Neutrophil (primary cell): ENCODE data around the gene MYEOV.

Experiments used
- H3K27ac ChIP-seq: fragments of 200-600 bp; sonication (generic); 2 replicates; pipeline ENCODE4 v1.5.1; 2016; ENCODE audit warnings: mild to moderate bottlenecking, moderate library complexity
- H3K27me3 ChIP-seq: fragments of 200-600 bp; sonication (generic); 2 replicates; pipeline ENCODE4 v1.6.0; 2016; ENCODE audit warnings: mild to moderate bottlenecking
- H3K36me3 ChIP-seq: fragments of 200-600 bp; sonication (generic); 2 replicates; pipeline ENCODE4 v1.5.1; 2017
- H3K4me1 ChIP-seq, 2 experiments: fragments of 200-600 bp in 1 of 2; sonication (generic) in 1 of 2; 1 replicate in 1 of 2; 2 replicates in 1 of 2; pipeline versions ENCODE4 v1.5.1 to v1.6.1; 2013 to 2016; ENCODE audit warnings: low read depth in 1 of 2, low read length in 1 of 2, mild to moderate bottlenecking in 1 of 2, moderate library complexity in 1 of 2; ENCODE audit not compliant: control insufficient read depth in 1 of 2, insufficient read depth in 1 of 2
- H3K4me3 ChIP-seq, 2 experiments: fragments of 200-600 bp in 1 of 2; sonication (generic) in 1 of 2; 1 replicate in 1 of 2; 2 replicates in 1 of 2; pipeline ENCODE4 v1.5.1; 2013 to 2016; ENCODE audit warnings: low read depth in 1 of 2, low read length in 1 of 2, mild to moderate bottlenecking in 1 of 2, moderate library complexity in 1 of 2
- H3K9me3 ChIP-seq: fragments of 200-600 bp; sonication (generic); 2 replicates; pipeline ENCODE4 v1.5.1; 2016
- CTCF ChIP-seq: fragments of 200-600 bp; sonication (generic); IDR thresholded peaks from 2 replicates; pipeline ENCODE4 v1.5.1; 2016; ENCODE audit warnings: antibody characterized with exemption

Gene MYEOV

GRCh38 chr11:69293087-69293486 is 868 bp upstream of the MYEOV start:
- Histone ChIP-seq H3K36me3 (no peaks in the 10 kb centered on the region), H3K27ac (no peak overlapping the region), H3K9me3 (no peaks in the 10 kb centered on the region), H3K4me3 (no peak overlapping the region), H3K27me3 (no peaks in the 10 kb centered on the region), H3K4me1 (peaks cover 24 to 34% of the 10 kb centered on the region in 2 experiments)
- TF ChIP-seq CTCF = no peak

- no peak for TF ChIP-seq CTCF
- peaks cover 37 to 50% of the 10 kb centered on the region in 2 experiments for H3K4me1 ChIP-seq
- H3K27ac ChIP-seq = no peak overlapping the region
Observed at GRCh38 chr11:69294571-69295078, 670 bp downstream of the MYEOV start.

GRCh38 chr11:69295079-69295994 is 1.4 kb downstream of the MYEOV start:
- no peak overlapping the region for H3K27ac ChIP-seq
- no peak overlapping the region for H3K4me3 ChIP-seq

More at GRCh38 chr11:69294571-69295078, 670 bp downstream of the MYEOV start:
- H3K27me3 ChIP-seq = no peaks in the 10 kb centered on the region
- no peaks in the 10 kb centered on the region for H3K36me3 ChIP-seq
- no peaks in the 10 kb centered on the region for H3K9me3 ChIP-seq
- no peak overlapping the region for H3K4me3 ChIP-seq

GRCh38 chr11:69295995-69296889 is 2.3 kb downstream of the MYEOV start:
- H3K4me3 ChIP-seq = peak overlapping the region in 1 of 2 experiments; percentile 63
- no peak for TF ChIP-seq CTCF
- peaks cover 37 to 58% of the 10 kb centered on the region in 2 experiments for H3K4me1 ChIP-seq
- H3K27me3 ChIP-seq = no peaks in the 10 kb centered on the region
- no peaks in the 10 kb centered on the region for H3K36me3 ChIP-seq
- peak overlapping the region; percentile 91 for H3K27ac ChIP-seq
- H3K9me3 ChIP-seq = no peaks in the 10 kb centered on the region

More at GRCh38 chr11:69295079-69295994, 1.4 kb downstream of the MYEOV start:
- Histone ChIP-seq H3K9me3 (no peaks in the 10 kb centered on the region), H3K36me3 (no peaks in the 10 kb centered on the region), H3K4me1 (peaks cover 37 to 57% of the 10 kb centered on the region in 2 experiments), H3K27me3 (no peaks in the 10 kb centered on the region)
- TF ChIP-seq CTCF = no peak
